Body of pancreas (tissue), 4 donors: Measurements from ENCODE around the gene MT1M. TPM values are rescaled to one million over a fixed set of nuclear protein-coding genes. Genes with fewer than 3 reads are reported as not detected.
"Not testable (repeated sequence)": the region's sequence is repeated elsewhere in the genome, so short reads cannot be mapped to it uniquely, and the experiment has no call there.

Experiments used
- ATAC-seq: fragments of 150-250 bp; one replicate; pipeline ENCODE4 v1.9.1; 2016
- DNase-seq, 4 donors: peaks; one replicate each; pipeline ENCODE4 v3.0.0-alpha.2; 2019
- H3K27ac ChIP-seq, 4 donors: fragments of 200-600 bp; sonication (generic); 1 replicate in 3 of 4; 2 replicates in 1 of 4; pipeline versions ENCODE4 v1.5.1 to v1.6.1; 2016 to 2019; ENCODE audit warnings: mild to moderate bottlenecking in 1 of 4, mixed read lengths in 1 of 4, moderate library complexity in 1 of 4
- H3K27me3 ChIP-seq, 2 donors: fragments of 200-600 bp; sonication (generic); one replicate each; pipeline ENCODE4 v1.6.0; 2016; ENCODE audit warnings: mild to moderate bottlenecking in 1 of 2
- H3K36me3 ChIP-seq, 2 donors: fragments of 200-600 bp; sonication (generic); replicated peaks in 1 of 2; 2 replicates each; pipeline ENCODE4 v1.5.1; 2016; ENCODE audit warnings: low read depth in 2 of 2; ENCODE audit not compliant: insufficient read depth in 1 of 2
- H3K4me1 ChIP-seq: fragments of 200-600 bp; sonication (generic); one replicate; pipeline ENCODE4 v1.6.0; 2016
- H3K4me3 ChIP-seq, 2 donors: fragments of 200-600 bp; sonication (generic); 1 replicate in 1 of 2; 2 replicates in 1 of 2; pipeline ENCODE4 v1.5.1; 2016 to 2019
- H3K9me3 ChIP-seq, 3 donors: fragments of 200-600 bp; sonication (generic); 1 replicate in 2 of 3; 2 replicates in 1 of 3; pipeline ENCODE4 v1.5.1; 2016
- POLR2A ChIP-seq, 3 donors: fragments of 450-650 bp; IDR thresholded peaks; one replicate each; pipeline ENCODE4 v1.6.1; 2016; ENCODE audit warnings: antibody characterized with exemption in 3 of 3, mild to moderate bottlenecking in 2 of 3
- WGBS, 2 donors: methylation state at CpG; one replicate each; pipeline ENCODE4 v1.1.5; 2017; 5-methylcytosine and 5-hydroxymethylcytosine counted together
- intact Hi-C: fragments of 100-400 bp; cut with DNase I; formaldehyde crosslinking; loops from one replicate; pipeline ENCODE4 v1.15.1; 2023
- total RNA-seq, 2 donors: library from RNA; depleted of rRNA; stranded (reverse); fragments of >200 nt; gene quantifications; one replicate each; pipeline ENCODE4 v1.1.0, GENCODE V29; 2016
- TF ChIP-seq, protein P1 (sequence below), 7 experiments: fragments of 450-650 bp in 4 of 7; fragments of 200-600 bp in 3 of 7; sonication (generic) in 3 of 7; IDR thresholded peaks; one replicate each; pipeline ENCODE4 v1.5.1; 2016 to 2019; ENCODE audit warnings: antibody characterized with exemption in 7 of 7

The MT1M gene
- total RNA-seq, 2 donors from 2014 or later: 9.6 to 112 TPM

DNA sequence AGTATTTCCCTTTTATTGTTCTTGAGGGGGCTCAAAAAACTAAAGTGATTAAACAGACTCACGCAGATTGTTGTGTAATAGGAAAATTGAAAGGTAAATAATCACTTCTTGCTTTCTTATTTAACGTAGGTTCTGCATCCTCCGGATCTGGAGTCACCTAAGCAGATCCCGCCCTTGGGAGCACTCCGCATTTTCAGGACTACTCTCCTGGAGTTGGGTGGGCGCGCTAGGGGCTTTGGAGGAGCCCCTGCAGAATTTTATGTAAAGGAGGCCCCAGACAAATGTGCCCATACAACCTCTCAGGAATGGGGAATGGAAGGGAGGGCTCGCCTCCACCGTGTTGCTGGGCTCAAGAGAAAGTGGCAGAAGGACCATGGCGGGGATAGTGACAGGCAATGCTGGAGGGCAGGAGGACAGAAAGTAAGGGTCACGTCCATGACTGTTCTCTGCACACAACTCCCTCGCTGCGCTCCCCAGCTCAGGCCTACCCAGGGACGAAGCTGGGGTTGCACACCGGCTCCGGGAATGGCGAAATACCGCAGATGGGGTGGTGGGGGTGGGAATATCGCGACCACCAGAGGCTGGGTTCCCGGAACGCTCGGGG, 15.7 kb upstream of the MT1M start:
- no peak for ATAC-seq
- 49 to 72% methylated on average over 17 to 21 of the region's 23 CpGs for WGBS, 2 donors
- H3K4me3 ChIP-seq: peak overlapping the region in 1 of 2 donors; percentile 1
- no peaks in the 10 kb centered on the region for H3K9me3 ChIP-seq
- peaks cover 31% of the 10 kb centered on the region for H3K4me1 ChIP-seq
- intact Hi-C loops: no loop called here
- H3K36me3 ChIP-seq: no peaks in the 10 kb centered on the region
- H3K27ac ChIP-seq: peak overlapping the region in 3 of 4 donors; percentile 65 to 76 (median 68)
- TF ChIP-seq, protein P1, sequence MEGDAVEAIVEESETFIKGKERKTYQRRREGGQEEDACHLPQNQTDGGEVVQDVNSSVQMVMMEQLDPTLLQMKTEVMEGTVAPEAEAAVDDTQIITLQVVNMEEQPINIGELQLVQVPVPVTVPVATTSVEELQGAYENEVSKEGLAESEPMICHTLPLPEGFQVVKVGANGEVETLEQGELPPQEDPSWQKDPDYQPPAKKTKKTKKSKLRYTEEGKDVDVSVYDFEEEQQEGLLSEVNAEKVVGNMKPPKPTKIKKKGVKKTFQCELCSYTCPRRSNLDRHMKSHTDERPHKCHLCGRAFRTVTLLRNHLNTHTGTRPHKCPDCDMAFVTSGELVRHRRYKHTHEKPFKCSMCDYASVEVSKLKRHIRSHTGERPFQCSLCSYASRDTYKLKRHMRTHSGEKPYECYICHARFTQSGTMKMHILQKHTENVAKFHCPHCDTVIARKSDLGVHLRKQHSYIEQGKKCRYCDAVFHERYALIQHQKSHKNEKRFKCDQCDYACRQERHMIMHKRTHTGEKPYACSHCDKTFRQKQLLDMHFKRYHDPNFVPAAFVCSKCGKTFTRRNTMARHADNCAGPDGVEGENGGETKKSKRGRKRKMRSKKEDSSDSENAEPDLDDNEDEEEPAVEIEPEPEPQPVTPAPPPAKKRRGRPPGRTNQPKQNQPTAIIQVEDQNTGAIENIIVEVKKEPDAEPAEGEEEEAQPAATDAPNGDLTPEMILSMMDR (IDR thresholded peaks at IDR 0.05): no peak
- no peak for TF ChIP-seq POLR2A (IDR thresholded peaks at IDR 0.05)
- DNase-seq: no peak
- H3K27me3 ChIP-seq: no peaks in the 10 kb centered on the region

DNA sequence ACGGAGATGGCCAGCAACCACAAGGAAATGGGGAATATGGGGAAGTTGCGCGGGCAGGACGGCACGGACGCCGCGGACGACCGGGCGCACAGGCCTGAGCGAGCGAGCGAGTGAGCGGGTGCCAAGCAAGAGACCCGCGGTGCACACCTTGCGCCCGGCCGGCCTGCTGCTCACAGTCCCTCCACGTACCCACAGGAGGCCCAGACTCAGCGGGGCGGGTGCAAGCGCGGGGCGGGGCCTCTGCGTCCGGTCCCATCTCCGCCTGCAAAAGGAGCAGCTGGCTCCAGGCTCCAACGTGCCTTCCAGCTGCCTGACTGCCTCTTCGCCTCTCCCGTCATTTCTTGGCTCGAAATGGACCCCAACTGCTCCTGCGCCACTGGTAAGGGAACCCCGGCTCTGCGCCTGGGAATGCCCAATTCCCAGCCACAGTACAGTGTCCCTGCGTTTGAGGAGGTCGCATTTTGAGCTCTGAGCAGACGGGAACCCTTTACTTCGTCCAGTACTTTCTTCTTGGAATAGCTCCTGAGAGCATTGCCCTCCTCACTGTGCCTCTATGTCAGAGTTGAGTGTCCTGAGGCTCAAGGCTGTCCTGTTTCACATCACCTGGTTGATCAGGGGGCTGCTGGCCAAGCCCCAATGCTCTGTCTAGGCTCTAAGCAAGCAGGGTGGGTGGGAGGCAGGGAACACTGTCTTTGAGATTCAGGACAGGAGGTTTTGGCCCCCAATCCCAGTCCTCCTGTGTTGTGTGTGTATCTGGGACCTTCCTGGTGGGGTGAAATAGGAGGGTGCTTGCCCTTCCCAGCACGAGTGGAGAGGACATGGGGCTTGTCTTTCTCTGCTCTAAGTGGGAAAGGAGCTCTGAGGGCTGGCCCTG, 15.0 kb upstream of the MT1M start:
- peak; percentile 96 for ATAC-seq
- TF ChIP-seq, protein P1 (IDR thresholded peaks at IDR 0.05): peak in 1 of 7 experiments; percentile 17
- peak; percentile 20 to 80 (median 78) for TF ChIP-seq POLR2A (IDR thresholded peaks at IDR 0.05)
- intact Hi-C loops: no loop called here
- DNase-seq: peak; percentile 79 to 92 (median 88)
- H3K4me3 ChIP-seq: peak overlapping the region in 1 of 2 donors; percentile 1
- WGBS, 2 donors: 1 to 6% methylated on average over 5 to 40 of the region's 41 CpGs
- peak overlapping the region in 3 of 4 donors; percentile 65 to 76 (median 68) for H3K27ac ChIP-seq
- no peaks in the 10 kb centered on the region for H3K9me3 ChIP-seq
- no peaks in the 10 kb centered on the region for H3K36me3 ChIP-seq
- no peaks in the 10 kb centered on the region for H3K27me3 ChIP-seq
- H3K4me1 ChIP-seq: peaks cover 30% of the 10 kb centered on the region

DNA sequence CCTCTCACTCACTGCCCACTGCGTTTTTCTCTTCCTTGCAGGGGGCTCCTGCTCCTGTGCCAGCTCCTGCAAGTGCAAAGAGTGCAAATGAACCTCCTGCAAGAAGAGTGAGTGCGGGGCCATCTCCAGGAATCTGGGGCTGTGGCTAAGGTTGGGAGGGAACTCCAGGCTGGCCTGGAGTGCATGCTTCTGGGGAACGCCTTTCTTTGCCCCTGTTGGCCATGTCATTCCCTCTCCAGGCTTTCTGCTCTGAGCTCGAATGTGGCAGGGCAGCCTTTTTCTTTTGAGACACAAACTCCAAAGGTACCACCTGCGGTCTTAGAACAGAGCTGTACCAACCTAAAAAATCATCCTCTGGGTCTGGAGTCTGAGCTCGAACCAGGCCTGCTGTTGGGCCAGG, 14.3 kb upstream of the MT1M start:
- no peaks in the 10 kb centered on the region for H3K27me3 ChIP-seq
- no peaks in the 10 kb centered on the region for H3K36me3 ChIP-seq
- peaks cover 30% of the 10 kb centered on the region for H3K4me1 ChIP-seq
- DNase-seq (no peak), ATAC-seq (no peak)
- intact Hi-C loops: no loop called here
- 40 to 52% methylated on average over 5 to 6 of the region's 6 CpGs for WGBS, 2 donors
- no peaks in the 10 kb centered on the region for H3K9me3 ChIP-seq
- H3K27ac ChIP-seq: peak overlapping the region in 2 of 4 donors; percentile 36 to 65
- TF ChIP-seq, protein P1 (IDR thresholded peaks at IDR 0.05): no peak
- no peak for TF ChIP-seq POLR2A (IDR thresholded peaks at IDR 0.05)
- H3K4me3 ChIP-seq: no peak overlapping the region

DNA sequence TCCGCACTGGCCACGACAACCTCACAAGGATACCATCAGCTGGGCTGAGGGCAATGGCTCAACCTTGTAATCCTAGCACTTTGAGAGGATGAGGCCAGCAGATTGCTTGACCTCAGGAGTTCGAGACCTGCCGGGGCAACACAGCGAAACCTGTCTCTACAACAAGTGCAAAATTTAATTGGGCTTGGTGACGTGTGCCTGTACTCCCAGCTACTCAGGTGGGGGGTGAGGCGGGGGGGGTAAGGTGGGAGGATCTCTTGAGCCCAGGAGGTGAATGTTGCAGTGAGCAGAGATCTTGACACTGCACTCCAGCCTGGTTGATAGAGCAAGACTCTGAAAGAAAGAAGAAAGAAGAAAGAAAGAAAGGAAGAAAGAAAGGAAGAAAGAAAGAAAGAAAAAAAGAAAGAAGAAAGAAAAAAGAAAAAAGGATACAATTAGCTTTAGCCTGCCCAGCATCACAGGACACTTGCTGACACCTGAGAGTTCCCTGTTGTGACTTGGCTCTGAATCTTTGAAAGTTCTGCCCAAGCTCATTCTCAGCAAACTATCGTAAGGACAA, 12.0 kb upstream of the MT1M start:
- Histone ChIP-seq H3K4me1 (peaks cover 36% of the 10 kb centered on the region), H3K36me3 (no peaks in the 10 kb centered on the region), H3K4me3 (no peak overlapping the region), H3K27me3 (no peaks in the 10 kb centered on the region), H3K27ac (no peak overlapping the region), H3K9me3 (no peaks in the 10 kb centered on the region)
- no peak for TF ChIP-seq POLR2A (IDR thresholded peaks at IDR 0.05)
- TF ChIP-seq, protein P1 (IDR thresholded peaks at IDR 0.05): no peak
- DNase-seq: no peak
- 83 to 92% methylated on average over 7 to 8 of the region's 8 CpGs for WGBS, 2 donors
- intact Hi-C loops: no loop called here
- ATAC-seq: no peak

DNA sequence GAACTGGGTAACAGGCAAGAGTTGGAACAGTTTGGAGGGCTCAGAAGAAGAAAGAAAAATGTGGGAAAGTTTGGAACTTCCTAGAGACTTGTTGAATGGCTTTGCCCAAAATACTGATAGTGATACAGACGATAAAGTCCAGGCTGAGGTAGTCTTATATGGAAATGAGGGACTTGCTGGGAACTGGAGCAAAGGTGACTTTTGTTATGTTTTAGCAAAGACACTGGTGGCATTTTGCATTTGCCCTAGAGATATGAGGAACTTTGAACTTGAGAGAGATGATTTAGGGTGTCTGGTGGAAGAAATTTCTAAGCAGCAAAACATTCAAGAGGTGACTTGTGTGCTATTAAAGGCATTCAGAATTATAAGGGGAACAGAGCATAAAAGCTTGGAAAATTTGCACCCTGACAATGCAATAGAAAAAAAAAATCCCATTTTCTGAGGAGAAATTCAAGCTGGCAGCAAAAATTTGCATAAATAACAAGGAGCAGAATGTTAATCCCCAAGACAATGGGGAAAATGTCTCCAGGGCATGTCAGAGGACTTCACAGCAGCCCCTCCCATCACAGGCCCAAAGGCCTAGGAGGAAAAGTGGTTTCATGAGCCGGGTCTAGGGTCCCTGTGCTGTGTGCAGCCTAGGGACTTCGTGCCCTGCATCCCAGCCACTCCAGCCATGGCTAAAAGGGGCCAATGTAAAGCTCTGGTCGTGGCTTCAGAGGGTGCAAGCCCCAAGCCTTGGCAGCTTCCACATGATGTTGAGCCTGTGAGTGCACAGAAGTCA, 10.6 kb upstream of the MT1M start:
- H3K27me3 ChIP-seq, H3K27ac ChIP-seq, H3K36me3 ChIP-seq, DNase-seq, ATAC-seq, H3K4me3 ChIP-seq, intact Hi-C loops, H3K9me3 ChIP-seq: not testable (repeated sequence)
- H3K4me1 ChIP-seq: peaks cover 46% of the 10 kb centered on the region
- 80 to 89% methylated on average over 4 of the region's 4 CpGs for WGBS, 2 donors

DNA sequence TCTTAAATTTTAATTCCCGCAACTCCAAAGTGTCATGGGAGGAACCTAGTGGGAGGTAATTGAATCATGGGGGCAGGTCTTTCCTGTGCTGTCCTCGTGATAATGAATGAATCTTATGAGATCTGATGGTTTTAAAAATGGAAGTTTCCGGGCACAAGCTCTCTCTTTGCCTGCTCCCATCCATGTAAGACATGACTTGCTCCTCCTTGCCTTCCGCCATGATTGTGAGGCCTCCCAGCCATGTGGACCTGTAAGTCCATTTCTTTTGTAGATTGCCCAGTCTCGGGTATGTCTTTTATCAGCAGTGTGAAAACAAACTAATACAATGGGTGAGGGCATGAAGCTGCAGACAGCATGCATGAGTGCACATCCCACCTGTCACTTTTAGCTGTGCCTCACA, 9.3 kb upstream of the MT1M start:
- intact Hi-C loops, H3K4me3 ChIP-seq, ATAC-seq, H3K36me3 ChIP-seq, H3K27me3 ChIP-seq, H3K27ac ChIP-seq, H3K9me3 ChIP-seq, DNase-seq: not testable (repeated sequence)
- 89 to 92% methylated on average over 5 of the region's 5 CpGs for WGBS, 2 donors
- peaks cover 45% of the 10 kb centered on the region for H3K4me1 ChIP-seq
